HepG2 (cell line): ENCODE data around the gene HES3. TPM values are rescaled to one million over a fixed set of nuclear protein-coding genes. Genes with fewer than 3 reads are reported as not detected.
A peak's percentile ranks its signal among the peaks of the same experiment; 100 is the strongest.

ENCODE experiments used
- ATAC-seq: fragments of 200-7000 bp; cut with Tn5 transposase; 3 replicates; pipeline ENCODE4 v1.9.1; 2020; ENCODE audit warnings: mild to moderate bottlenecking, moderate library complexity
- BruUV-seq: library from RNA; stranded (reverse); fragments of 400-500 nt; replicated peaks from 2 replicates; lab custom pipeline; 2021; lab: Mats Ljungman, UMichigan
- CTCF ChIA-PET: fragments of 300-600 bp; formaldehyde crosslinking; extraction: SDS; loops from one replicate; lab custom pipeline; 2021; ENCODE audit warnings: low total read pairs, inconsistent platforms, low intra/inter-chr PET ratio; lab: Yijun Ruan, JAX
- POLR2A ChIA-PET: fragments of 350-600 bp; sonication (Branson Sonifier 250); formaldehyde crosslinking; loops from one replicate; lab custom pipeline; 2020; ENCODE audit warnings: antibody characterized with exemption, inconsistent platforms; lab: Yijun Ruan, JAX
- DNase-seq: peaks from one replicate; pipeline ENCODE4 v3.0.0-alpha.2; 2015; ENCODE audit warnings: low spot score
- FAIRE-seq: peaks from 3 replicates; lab custom pipeline; 2011; peaks lifted over from hg19 to GRCh38; lab: Jason Lieb, UNC
- H2AFZ ChIP-seq: one replicate; pipeline ENCODE4 v1.6.1; 2011; ENCODE audit warnings: low read length, inconsistent platforms
- H3K27ac ChIP-seq: fragments of 300-600 bp; 3 replicates; pipeline ENCODE4 v1.8.0; 2011; ENCODE audit warnings: mixed run types, mild to moderate bottlenecking, mixed read lengths, low read length, inconsistent platforms; ENCODE audit not compliant: insufficient read depth; ENCODE audit errors: extremely low read length
- H3K27me3 ChIP-seq, 2 experiments: fragments of 200-600 bp in 1 of 2; 2 replicates in 1 of 2; 3 replicates in 1 of 2; pipeline versions ENCODE4 v1.6.0 to v1.8.0; 2011; ENCODE audit warnings: low read length in 2 of 2, mild to moderate bottlenecking in 2 of 2, moderate library complexity in 2 of 2, inconsistent platforms in 1 of 2; ENCODE audit not compliant: insufficient read depth in 2 of 2, control insufficient read depth in 1 of 2
- H3K36me3 ChIP-seq, 2 experiments: fragments of 200-600 bp in 1 of 2; replicated peaks in 1 of 2; 2 replicates in 1 of 2; 3 replicates in 1 of 2; pipeline versions ENCODE4 v1.5.1 to v1.8.0; 2011; ENCODE audit warnings: low read length in 2 of 2, inconsistent platforms in 1 of 2; ENCODE audit not compliant: insufficient read depth in 2 of 2, control insufficient read depth in 1 of 2
- H3K4me1 ChIP-seq: 2 replicates; pipeline ENCODE4 v1.5.1; 2012; ENCODE audit warnings: low read length, inconsistent platforms; ENCODE audit not compliant: insufficient read depth
- H3K4me2 ChIP-seq: 2 replicates; pipeline ENCODE4 v1.6.0; 2011; ENCODE audit warnings: low read depth, low read length, inconsistent platforms
- H3K4me3 ChIP-seq, 3 experiments: fragments of 200-600 bp in 1 of 3; sonication (generic), shearing (Covaris generic) in 1 of 3; replicated peaks in 1 of 3; 2 replicates each; pipeline ENCODE4 v1.5.1; 2011 to 2016; ENCODE audit warnings: low read length in 3 of 3, inconsistent platforms in 2 of 3, low read depth in 2 of 3, mild to moderate bottlenecking in 2 of 3, control low read depth in 1 of 3, mixed read lengths in 1 of 3; ENCODE audit not compliant: insufficient read depth in 1 of 3
- H3K79me2 ChIP-seq: one replicate; pipeline ENCODE4 v1.6.1; 2011; ENCODE audit warnings: low read length, inconsistent platforms; ENCODE audit not compliant: insufficient read depth
- H3K9ac ChIP-seq: 2 replicates; pipeline ENCODE4 v1.6.0; 2011; ENCODE audit warnings: mild to moderate bottlenecking, low read depth, low read length, inconsistent platforms; ENCODE audit not compliant: insufficient read depth
- H3K9me3 ChIP-seq: 2 replicates; pipeline ENCODE4 v1.5.1; 2012; ENCODE audit warnings: mild to moderate bottlenecking, low read length
- H4K20me1 ChIP-seq: 2 replicates; pipeline ENCODE4 v1.6.0; 2011; ENCODE audit warnings: inconsistent platforms, mild to moderate bottlenecking, low read length, moderate library complexity; ENCODE audit not compliant: insufficient read depth
- EP300 ChIP-seq, 3 experiments: sonication (generic) in 1 of 3; formaldehyde crosslinking in 1 of 3; IDR thresholded peaks; 2 replicates each; pipeline versions ENCODE4 v1.5.1 to v1.6.1; 2011 to 2020; ENCODE audit warnings: low read depth in 2 of 3, low read length in 2 of 3, borderline replicate concordance in 1 of 3, improper control_type of control experiment in 1 of 3, mild to moderate bottlenecking in 1 of 3, missing genetic modification reagents in 1 of 3, moderate library complexity in 1 of 3
- HIVEP1 ChIP-seq: sonication (generic); formaldehyde crosslinking; IDR thresholded peaks from 2 replicates; pipeline ENCODE4 v1.4.0; 2020; ENCODE audit warnings: mild to moderate bottlenecking, missing genetic modification reagents
- JUN ChIP-seq: sonication (generic); formaldehyde crosslinking; IDR thresholded peaks from 2 replicates; pipeline ENCODE4 v1.4.0; 2020; ENCODE audit warnings: mild to moderate bottlenecking, missing genetic modification reagents
- NCOA2 ChIP-seq: sonication (generic); formaldehyde crosslinking; IDR thresholded peaks from 2 replicates; pipeline ENCODE4 v1.8.0; 2022; ENCODE audit warnings: inconsistent platforms
- PCBP1 ChIP-seq: fragments of 200-400 bp; formaldehyde crosslinking; IDR thresholded peaks from 2 replicates; pipeline ENCODE4 v1.6.1; 2017; ENCODE audit warnings: mild to moderate bottlenecking, low read depth, low read length, borderline replicate concordance
- RXRB ChIP-seq: IDR thresholded peaks from 2 replicates; pipeline ENCODE4 v1.6.1; 2016; ENCODE audit warnings: borderline replicate concordance, missing genetic modification reagents, missing compliant biosample characterization
- WGBS: methylation state at CpG from one replicate; pipeline ENCODE4 v1.1.6; 2017; ENCODE audit warnings: low lambda C conversion rate; 5-methylcytosine and 5-hydroxymethylcytosine counted together
- in situ Hi-C: cut with HindIII; loops from 2 replicates; pipeline ENCODE4 v1.10.0; 2017; ENCODE audit warnings: low pct_unique_long_range_greater_than_20kb; ENCODE audit not compliant: extremely low pct_ligation_motif_present
- intact Hi-C: fragments of 100-400 bp; cut with micrococcal nuclease; formaldehyde crosslinking; loops from one replicate; pipeline ENCODE4 v1.10.0; 2022; ENCODE audit not compliant: unreplicated experiment
- polyA plus RNA-seq, 8 experiments: library from polyadenylated mRNA; depleted of rRNA in 3 of 8; stranded (reverse) in 7 of 8; unstranded in 1 of 8; fragments of >200 nt; fragmentation: Illumina TruSeq in 4 of 8; extraction: Trizol in 4 of 8; gene quantifications; 2 replicates each; pipeline versions ENCODE4 v1.2.1 to v1.2.3, GENCODE V29; 2011 to 2016; ENCODE audit warnings: low read depth in 4 of 8, missing spikeins in 1 of 8, mixed read lengths in 1 of 8; ENCODE audit not compliant: insufficient read depth in 1 of 8
- total RNA-seq, 5 experiments: library from RNA; depleted of rRNA; stranded (reverse); fragments of >200 nt; fragmentation: Illumina TruSeq; extraction: Trizol; gene quantifications; 2 replicates each; pipeline ENCODE4 v1.2.3, GENCODE V29; 2016; ENCODE audit warnings: low read depth in 1 of 5
- TF ChIP-seq, protein P1 (sequence below): IDR thresholded peaks from 2 replicates; pipeline ENCODE4 v1.6.1; 2018; ENCODE audit warnings: missing genetic modification reagents, mild to moderate bottlenecking, missing compliant biosample characterization
- TF ChIP-seq, protein P2 (sequence below): sonication (generic); formaldehyde crosslinking; IDR thresholded peaks from 2 replicates; pipeline ENCODE4 v1.4.0; 2020; ENCODE audit warnings: mild to moderate bottlenecking, missing genetic modification reagents

HES3 gene
- total and polyA plus RNA-seq, 2 of the 13 experiments (the other 11 are each of a cell fraction or from before 2014, with no cell fraction given): not detected

DNA sequence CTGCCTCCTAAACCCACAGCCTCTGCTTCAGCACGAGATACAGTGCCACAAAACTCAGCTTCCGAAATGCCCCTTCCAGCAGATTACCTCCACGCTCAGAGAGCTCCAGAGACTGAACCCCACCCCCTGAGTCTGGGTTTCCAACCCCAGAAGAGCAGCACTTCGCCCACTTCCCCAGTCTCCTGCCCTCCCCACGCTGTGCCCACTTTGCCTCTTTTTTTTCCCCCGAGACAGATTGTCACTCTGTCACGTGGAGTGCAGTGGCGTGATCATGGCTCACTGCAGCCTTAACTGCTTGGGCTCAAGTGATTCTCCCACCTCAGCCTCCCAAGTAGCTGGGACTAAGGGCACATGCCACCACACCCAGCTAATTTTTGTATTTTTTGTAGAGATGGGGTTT, 18.3 kb upstream of the HES3 start (continued):
- TF ChIP-seq RXRB (CRISPR knock-in tag) (no peak), PCBP1 (no peak)

DNA sequence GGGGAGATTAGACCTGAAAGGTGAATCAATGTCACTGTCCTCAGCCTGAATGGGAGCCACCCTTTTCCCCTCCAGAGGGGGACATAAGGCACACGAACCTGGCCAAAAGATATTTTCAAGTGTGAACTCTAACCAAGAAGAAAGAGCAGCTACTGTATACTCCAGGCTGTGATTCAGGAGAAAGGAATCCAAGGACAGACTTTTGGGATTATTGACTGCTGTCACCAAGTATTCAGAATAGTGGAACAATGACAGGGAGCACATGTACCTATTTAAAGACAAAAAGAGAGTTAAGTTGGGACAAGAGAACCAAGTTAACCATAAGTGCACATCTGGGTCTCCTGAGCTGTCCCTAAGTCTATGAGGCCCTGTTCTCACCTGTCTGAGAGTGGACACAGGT, 10.6 kb upstream of the HES3 start:
- Histone ChIP-seq H2AFZ (no peak overlapping the region), H3K4me3 (no peak overlapping the region), H3K4me1 (peaks cover 31% of the 10 kb centered on the region), H3K4me2 (no peak overlapping the region), H3K79me2 (peaks cover 20% of the 10 kb centered on the region), H3K36me3 (peaks cover 10 to 33% of the 10 kb centered on the region in 2 experiments; a peak in 4 of 5 replicates), H3K27ac (no peak overlapping the region), H3K9ac (no peak overlapping the region), H3K27me3 (no peaks in the 10 kb centered on the region)
- WGBS: 58% methylated on average over 1 of the region's 1 CpG
- in situ Hi-C loops (no loop called here), intact Hi-C loops (no loop called here)
- no TSS peak for BruUV-seq
- ATAC-seq: no peak
- no peak for FAIRE-seq
- POLR2A ChIA-PET: interaction anchor here (1.0 kb wide), 1 partner anchor 28 kb away, joined by 3 read pairs; no protein-coding TSS in a partner anchor
- CTCF ChIA-PET: no interaction called here
- TF ChIP-seq HIVEP1 (CRISPR knock-in tag): no peak
- TF ChIP-seq, all 625 proteins: peak for 0
- no peak for DNase-seq
- Histone ChIP-seq H4K20me1 (no peaks in the 10 kb centered on the region), H3K9me3 (no peaks in the 10 kb centered on the region)

DNA sequence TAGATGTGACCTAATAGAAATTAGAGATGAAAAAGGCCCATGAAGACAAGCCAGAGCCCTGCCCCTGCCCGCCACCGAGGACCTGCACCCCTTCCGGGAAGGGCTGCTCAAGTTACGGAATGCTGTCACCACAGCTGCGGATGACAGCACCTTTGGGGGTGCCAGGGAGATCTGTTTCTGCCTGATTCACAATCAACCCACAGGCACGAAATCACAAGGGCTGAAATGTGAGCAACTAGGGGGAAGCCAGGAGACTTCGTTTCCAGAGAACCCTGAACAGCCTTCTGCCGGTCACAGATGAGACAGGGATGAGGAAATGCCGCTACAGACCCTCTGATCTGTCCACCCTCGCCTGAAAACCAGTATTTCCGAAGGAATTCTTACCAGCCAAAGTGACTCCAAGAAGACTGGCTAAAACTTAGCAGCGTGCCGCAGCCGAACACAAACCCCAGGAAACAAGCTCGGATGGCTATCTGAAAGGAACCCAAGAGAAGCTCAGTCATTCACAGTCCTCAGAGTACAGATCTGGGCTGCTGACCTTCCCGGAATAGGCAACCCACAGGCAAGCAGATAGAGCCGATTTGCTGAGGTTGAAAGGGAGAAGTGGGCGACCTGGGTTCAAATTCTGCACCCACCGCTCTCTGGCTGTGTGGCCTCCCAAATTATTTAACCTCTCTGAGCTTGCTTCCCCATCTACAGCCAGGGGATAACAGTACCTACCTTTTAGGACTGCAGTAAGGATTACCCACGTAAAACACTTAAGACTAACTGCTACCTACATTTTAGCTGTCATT, 9.3 kb upstream of the HES3 start:
- Histone ChIP-seq H3K79me2 (peaks cover 20% of the 10 kb centered on the region), H3K4me1 (peaks cover 44% of the 10 kb centered on the region), H3K9ac (peak overlapping the region; percentile 71), H4K20me1 (no peaks in the 10 kb centered on the region), H3K36me3 (peaks cover 7 to 30% of the 10 kb centered on the region in 2 experiments; a peak in 4 of 5 replicates), H3K27me3 (no peaks in the 10 kb centered on the region), H3K4me3 (peak overlapping the region; percentile 79 to 82 (median 81)), H2AFZ (no peak overlapping the region), H3K27ac (peak overlapping the region; percentile 56), H3K4me2 (peak overlapping the region; percentile 95), H3K9me3 (no peaks in the 10 kb centered on the region)
- BruUV-seq: TSS peak; percentile 49
- FAIRE-seq (no peak), DNase-seq (no peak), ATAC-seq (no peak)
- POLR2A ChIA-PET: interaction anchor here (1.0 to 2.0 kb wide), 4 partner anchors 10 to 36 kb away, joined by 4 to 17 read pairs (median 4); no protein-coding TSS in a partner anchor
- intact Hi-C loops: no loop called here
- CTCF ChIA-PET: no interaction called here
- 36% methylated on average over 18 of the region's 20 CpGs for WGBS
- in situ Hi-C loops: no loop called here
- TF ChIP-seq, protein P1, sequence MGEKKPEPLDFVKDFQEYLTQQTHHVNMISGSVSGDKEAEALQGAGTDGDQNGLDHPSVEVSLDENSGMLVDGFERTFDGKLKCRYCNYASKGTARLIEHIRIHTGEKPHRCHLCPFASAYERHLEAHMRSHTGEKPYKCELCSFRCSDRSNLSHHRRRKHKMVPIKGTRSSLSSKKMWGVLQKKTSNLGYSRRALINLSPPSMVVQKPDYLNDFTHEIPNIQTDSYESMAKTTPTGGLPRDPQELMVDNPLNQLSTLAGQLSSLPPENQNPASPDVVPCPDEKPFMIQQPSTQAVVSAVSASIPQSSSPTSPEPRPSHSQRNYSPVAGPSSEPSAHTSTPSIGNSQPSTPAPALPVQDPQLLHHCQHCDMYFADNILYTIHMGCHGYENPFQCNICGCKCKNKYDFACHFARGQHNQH (CRISPR knock-in tag): no peak
- TF ChIP-seq JUN: no peak
- no peak for TF ChIP-seq EP300 (IDR thresholded peaks at IDR 0.05; ENCODE audit: low read depth in 2 of 2, low read length in 2 of 2)
- TF ChIP-seq EP300 (CRISPR knock-in tag; IDR thresholded peaks at IDR 0.05; ENCODE audit: borderline replicate concordance): no peak
- TF ChIP-seq, protein P2, sequence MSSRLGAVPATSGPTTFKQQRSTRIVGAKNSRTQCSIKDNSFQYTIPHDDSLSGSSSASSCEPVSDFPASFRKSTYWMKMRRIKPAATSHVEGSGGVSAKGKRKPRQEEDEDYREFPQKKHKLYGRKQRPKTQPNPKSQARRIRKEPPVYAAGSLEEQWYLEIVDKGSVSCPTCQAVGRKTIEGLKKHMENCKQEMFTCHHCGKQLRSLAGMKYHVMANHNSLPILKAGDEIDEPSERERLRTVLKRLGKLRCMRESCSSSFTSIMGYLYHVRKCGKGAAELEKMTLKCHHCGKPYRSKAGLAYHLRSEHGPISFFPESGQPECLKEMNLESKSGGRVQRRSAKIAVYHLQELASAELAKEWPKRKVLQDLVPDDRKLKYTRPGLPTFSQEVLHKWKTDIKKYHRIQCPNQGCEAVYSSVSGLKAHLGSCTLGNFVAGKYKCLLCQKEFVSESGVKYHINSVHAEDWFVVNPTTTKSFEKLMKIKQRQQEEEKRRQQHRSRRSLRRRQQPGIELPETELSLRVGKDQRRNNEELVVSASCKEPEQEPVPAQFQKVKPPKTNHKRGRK (CRISPR knock-in tag): no peak
- TF ChIP-seq NCOA2 (CRISPR knock-in tag): no peak
